GM18502 (cell line): ENCODE results near the gene ST8SIA2.
"Not testable (repeated sequence)": the region's sequence is repeated elsewhere in the genome, so short reads cannot be mapped to it uniquely, and the experiment has no call there.

ENCODE experiments used
- ATAC-seq: cut with Tn5 transposase; IDR thresholded peaks from one replicate; pipeline ENCODE4 v1.9.1; 2021; ENCODE audit warnings: mild to moderate bottlenecking; ENCODE audit not compliant: unreplicated experiment, poor library complexity

Gene ST8SIA2

GRCh38 chr15:92471288-92471687, 77.6 kb downstream of the ST8SIA2 start:
- ATAC-seq, result no peak

GRCh38 chr15:92473756-92474155, 80.1 kb downstream of the ST8SIA2 start:
- no peak for ATAC-seq

- not testable (repeated sequence) for ATAC-seq
These were observed 86.0 kb downstream of the ST8SIA2 start for GRCh38 chr15:92479730-92480129.

GRCh38 chr15:92480361-92480760, 86.7 kb downstream of the ST8SIA2 start:
- ATAC-seq, result no peak

GRCh38 chr15:92485441-92485840, 91.8 kb downstream of the ST8SIA2 start:
- ATAC-seq, result no peak

GRCh38 chr15:92492551-92493115, 99.0 kb downstream of the ST8SIA2 start:
- ATAC-seq, result no peak

GRCh38 chr15:92494806-92495336, 101.2 kb downstream of the ST8SIA2 start:
- no peak for ATAC-seq

- ATAC-seq, result no peak
These were observed 101.8 kb downstream of the ST8SIA2 start for GRCh38 chr15:92495446-92495845.

- no peak for ATAC-seq
These were observed 106.2 kb downstream of the ST8SIA2 start for GRCh38 chr15:92499731-92500530.

- ATAC-seq, result no peak
These were observed 108.7 kb downstream of the ST8SIA2 start for GRCh38 chr15:92502336-92502735.

GRCh38 chr15:92502930-92503857, 109.5 kb downstream of the ST8SIA2 start:
- no peak for ATAC-seq

- ATAC-seq, result no peak
These were observed 110.2 kb downstream of the ST8SIA2 start for GRCh38 chr15:92503889-92504288.

GRCh38 chr15:92505611-92506010, 111.9 kb downstream of the ST8SIA2 start:
- no peak for ATAC-seq

GRCh38 chr15:92506506-92506905, 112.8 kb downstream of the ST8SIA2 start:
- ATAC-seq, result no peak

GRCh38 chr15:92510163-92510882, 116.6 kb downstream of the ST8SIA2 start:
- ATAC-seq, result no peak
